ENCODE results near the gene FGF2.
"Not testable (repeated sequence)": the region's sequence is repeated elsewhere in the genome, so short reads cannot be mapped to it uniquely, and the experiment has no call there.

FGF2 gene

GRCh38 chr4:122922877-122923511, 96.4 kb downstream of the FGF2 start:
- Histone ChIP-seq H3K36me3 (ENCODE audit: control insufficient read depth, insufficient read depth, low read length) (no peaks in the 10 kb centered on the region), H3K9me3 (ENCODE audit: control insufficient read depth, insufficient read depth, low read depth, low read length) (no peaks in the 10 kb centered on the region), H3K27ac (ENCODE audit: low read depth, low read length) (peak overlapping the region; percentile 64; the same call in 1 of the 2 replicates), H3K9ac (ENCODE audit: low read length) (peak overlapping the region; percentile 93), H3K4me1 (ENCODE audit: control insufficient read depth, insufficient read depth, low read length) (peaks cover 17% of the 10 kb centered on the region; the same call in 1 of the 2 replicates), H3K4me3 (ENCODE audit: low read depth, low read length) (peak overlapping the region; percentile 95), H3K27me3 (ENCODE audit: control insufficient read depth, insufficient read depth, low read length) (no peaks in the 10 kb centered on the region)

- Histone ChIP-seq H3K4me1 (ENCODE audit: control insufficient read depth, insufficient read depth, low read length) (peaks cover 5% of the 10 kb centered on the region; the same call in 1 of the 2 replicates), H3K9ac (ENCODE audit: low read length) (no peak overlapping the region), H3K27ac (ENCODE audit: low read depth, low read length) (no peak overlapping the region), H3K36me3 (ENCODE audit: control insufficient read depth, insufficient read depth, low read length) (peaks cover 45% of the 10 kb centered on the region), H3K9me3 (ENCODE audit: control insufficient read depth, insufficient read depth, low read depth, low read length) (no peaks in the 10 kb centered on the region), H3K4me3 (ENCODE audit: low read depth, low read length) (no peak overlapping the region), H3K27me3 (ENCODE audit: control insufficient read depth, insufficient read depth, low read length) (no peaks in the 10 kb centered on the region)
These were observed 102.3 kb downstream of the FGF2 start for GRCh38 chr4:122928930-122929329.

GRCh38 chr4:122930862-122931261, 104.2 kb downstream of the FGF2 start:
- no peaks in the 10 kb centered on the region for H3K27me3 ChIP-seq (ENCODE audit: control insufficient read depth, insufficient read depth, low read length)
- H3K4me3 ChIP-seq (ENCODE audit: low read depth, low read length), result no peak overlapping the region
- peaks cover 63% of the 10 kb centered on the region for H3K36me3 ChIP-seq (ENCODE audit: control insufficient read depth, insufficient read depth, low read length)
- H3K9me3 ChIP-seq (ENCODE audit: control insufficient read depth, insufficient read depth, low read depth, low read length), result no peaks in the 10 kb centered on the region
- H3K9ac ChIP-seq (ENCODE audit: low read length), result no peak overlapping the region
- H3K27ac ChIP-seq (ENCODE audit: low read depth, low read length), result no peak overlapping the region
- no peaks in the 10 kb centered on the region for H3K4me1 ChIP-seq (ENCODE audit: control insufficient read depth, insufficient read depth, low read length)

GRCh38 chr4:122932763-122933162, 106.1 kb downstream of the FGF2 start:
- Histone ChIP-seq H3K27me3 (ENCODE audit: control insufficient read depth, insufficient read depth, low read length) (no peaks in the 10 kb centered on the region), H3K9ac (ENCODE audit: low read length) (no peak overlapping the region), H3K4me3 (ENCODE audit: low read depth, low read length) (no peak overlapping the region), H3K36me3 (ENCODE audit: control insufficient read depth, insufficient read depth, low read length) (peaks cover 78% of the 10 kb centered on the region), H3K27ac (ENCODE audit: low read depth, low read length) (no peak overlapping the region), H3K9me3 (ENCODE audit: control insufficient read depth, insufficient read depth, low read depth, low read length) (no peaks in the 10 kb centered on the region), H3K4me1 (ENCODE audit: control insufficient read depth, insufficient read depth, low read length) (no peaks in the 10 kb centered on the region)

GRCh38 chr4:122945136-122945535, 118.5 kb downstream of the FGF2 start:
- not testable (repeated sequence) for H3K27me3 ChIP-seq (ENCODE audit: control insufficient read depth, insufficient read depth, low read length); H3K9ac ChIP-seq (ENCODE audit: low read length); H3K4me1 ChIP-seq (ENCODE audit: control insufficient read depth, insufficient read depth, low read length); H3K9me3 ChIP-seq (ENCODE audit: control insufficient read depth, insufficient read depth, low read depth, low read length); H3K4me3 ChIP-seq (ENCODE audit: low read depth, low read length); H3K27ac ChIP-seq (ENCODE audit: low read depth, low read length)
- H3K36me3 ChIP-seq (ENCODE audit: control insufficient read depth, insufficient read depth, low read length), result peaks cover 47% of the 10 kb centered on the region

GRCh38 chr4:122946142-122946541, 119.5 kb downstream of the FGF2 start:
- H3K36me3 ChIP-seq (ENCODE audit: control insufficient read depth, insufficient read depth, low read length), result peaks cover 56% of the 10 kb centered on the region
- no peak overlapping the region for H3K27ac ChIP-seq (ENCODE audit: low read depth, low read length)
- no peak overlapping the region for H3K9ac ChIP-seq (ENCODE audit: low read length)
- H3K4me3 ChIP-seq (ENCODE audit: low read depth, low read length), result no peak overlapping the region
- no peaks in the 10 kb centered on the region for H3K27me3 ChIP-seq (ENCODE audit: control insufficient read depth, insufficient read depth, low read length)
- peaks cover 10% of the 10 kb centered on the region; the same call in 1 of the 2 replicates for H3K9me3 ChIP-seq (ENCODE audit: control insufficient read depth, insufficient read depth, low read depth, low read length)
- no peaks in the 10 kb centered on the region for H3K4me1 ChIP-seq (ENCODE audit: control insufficient read depth, insufficient read depth, low read length)
